Adrenal gland (tissue), 5 donors: ENCODE measurements around the gene UBE3C.

Source experiments
- POLR2A ChIP-seq, 2 donors: fragments of 450-650 bp; IDR thresholded peaks; one replicate each; pipeline ENCODE4 v1.6.1; 2017; ENCODE audit warnings: antibody characterized with exemption in 2 of 2, mild to moderate bottlenecking in 2 of 2, moderate library complexity in 1 of 2
- TF ChIP-seq, protein P1 (sequence below), 6 experiments: fragments of 450-650 bp in 4 of 6; fragments of 200-600 bp in 2 of 6; sonication (generic) in 1 of 6; IDR thresholded peaks; 1 replicate in 5 of 6; 2 replicates in 1 of 6; pipeline versions ENCODE4 v1.5.1 to v1.8.0; 2016 to 2021; ENCODE audit warnings: antibody characterized with exemption in 6 of 6, mild to moderate bottlenecking in 2 of 6, moderate library complexity in 1 of 6
- donor health status: DM: no; HTN: no; CAD: no.

DNA sequence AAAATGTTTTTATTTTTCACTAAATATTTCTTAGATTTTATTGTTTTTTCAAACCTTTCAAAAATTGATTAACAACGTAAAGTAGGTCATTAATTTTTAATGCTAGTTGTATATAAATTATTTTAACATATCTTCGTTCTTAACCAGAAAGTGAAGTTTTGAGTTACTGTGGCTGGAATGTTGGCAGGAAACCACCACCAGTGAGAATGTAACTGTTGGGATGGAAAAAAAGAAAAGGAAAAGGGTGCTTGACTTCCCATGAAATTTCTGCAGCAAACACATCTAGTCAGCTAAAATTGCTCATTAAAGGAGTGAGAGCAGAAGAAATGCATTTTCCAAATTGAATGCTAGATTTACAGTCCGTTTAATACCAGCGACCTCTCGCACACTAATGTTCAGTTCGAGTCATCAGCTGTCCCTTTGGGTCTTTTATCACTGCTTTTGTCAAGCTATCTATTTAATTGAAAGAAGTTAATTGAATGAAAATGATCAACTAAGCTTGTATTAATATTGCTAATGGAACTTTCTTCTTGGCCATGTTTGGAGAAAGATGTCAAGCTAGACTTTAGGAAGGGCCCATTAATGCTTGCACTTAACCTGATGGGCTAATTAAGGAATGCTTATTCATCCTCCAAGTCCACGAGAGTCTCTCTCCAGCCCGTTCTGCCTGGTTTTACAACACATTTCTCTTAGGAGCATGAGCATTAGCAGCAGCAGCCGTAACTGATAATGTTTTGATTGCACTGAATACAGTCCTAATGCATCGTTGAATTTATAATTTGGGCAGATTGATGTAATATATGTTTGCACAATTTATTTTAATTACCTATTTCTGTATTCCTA lies 70.1 kb downstream of the UBE3C start:
- TF ChIP-seq, protein P1, sequence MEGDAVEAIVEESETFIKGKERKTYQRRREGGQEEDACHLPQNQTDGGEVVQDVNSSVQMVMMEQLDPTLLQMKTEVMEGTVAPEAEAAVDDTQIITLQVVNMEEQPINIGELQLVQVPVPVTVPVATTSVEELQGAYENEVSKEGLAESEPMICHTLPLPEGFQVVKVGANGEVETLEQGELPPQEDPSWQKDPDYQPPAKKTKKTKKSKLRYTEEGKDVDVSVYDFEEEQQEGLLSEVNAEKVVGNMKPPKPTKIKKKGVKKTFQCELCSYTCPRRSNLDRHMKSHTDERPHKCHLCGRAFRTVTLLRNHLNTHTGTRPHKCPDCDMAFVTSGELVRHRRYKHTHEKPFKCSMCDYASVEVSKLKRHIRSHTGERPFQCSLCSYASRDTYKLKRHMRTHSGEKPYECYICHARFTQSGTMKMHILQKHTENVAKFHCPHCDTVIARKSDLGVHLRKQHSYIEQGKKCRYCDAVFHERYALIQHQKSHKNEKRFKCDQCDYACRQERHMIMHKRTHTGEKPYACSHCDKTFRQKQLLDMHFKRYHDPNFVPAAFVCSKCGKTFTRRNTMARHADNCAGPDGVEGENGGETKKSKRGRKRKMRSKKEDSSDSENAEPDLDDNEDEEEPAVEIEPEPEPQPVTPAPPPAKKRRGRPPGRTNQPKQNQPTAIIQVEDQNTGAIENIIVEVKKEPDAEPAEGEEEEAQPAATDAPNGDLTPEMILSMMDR (IDR thresholded peaks at IDR 0.05) = no peak
- TF ChIP-seq POLR2A (IDR thresholded peaks at IDR 0.05) = no peak
